GM19452 (cell line): Measurements from ENCODE around the gene SH3TC1.

ENCODE experiments used
- ATAC-seq: cut with Tn5 transposase; IDR thresholded peaks from one replicate; pipeline ENCODE4 v1.9.1; 2021; ENCODE audit not compliant: unreplicated experiment

SH3TC1 gene

GRCh38 chr4:8260656-8261111, 61.6 kb downstream of the SH3TC1 start:
- ATAC-seq: no peak

- ATAC-seq: no peak
Observed at GRCh38 chr4:8261851-8262535, 62.9 kb downstream of the SH3TC1 start.

GRCh38 chr4:8262637-8263322, 63.7 kb downstream of the SH3TC1 start:
- no peak for ATAC-seq

GRCh38 chr4:8263397-8263796, 64.3 kb downstream of the SH3TC1 start:
- ATAC-seq: no peak

GRCh38 chr4:8264106-8264505, 65.0 kb downstream of the SH3TC1 start:
- ATAC-seq: no peak

- ATAC-seq: no peak
Observed at GRCh38 chr4:8265171-8265929, 66.3 kb downstream of the SH3TC1 start.

- ATAC-seq: no peak
Observed at GRCh38 chr4:8266088-8266487, 67.0 kb downstream of the SH3TC1 start.

- ATAC-seq: no peak
Observed at GRCh38 chr4:8266508-8266907, 67.4 kb downstream of the SH3TC1 start.

GRCh38 chr4:8267077-8267476, 68.0 kb downstream of the SH3TC1 start:
- no peak for ATAC-seq

- ATAC-seq: no peak
Observed at GRCh38 chr4:8268211-8268610, 69.1 kb downstream of the SH3TC1 start.

GRCh38 chr4:8268901-8269534, 69.9 kb downstream of the SH3TC1 start:
- no peak for ATAC-seq

GRCh38 chr4:8269535-8270417, 70.7 kb downstream of the SH3TC1 start, which contains the start of gene HTRA3:
Gene HTRA3, plus strand, starts transcription at chr4:8269754. Its CDS starts 215 bp downstream, at chr4:8269969.
- no peak for ATAC-seq

- ATAC-seq: no peak
Observed at GRCh38 chr4:8270418-8270771, 71.3 kb downstream of the SH3TC1 start.

- ATAC-seq: no peak
Observed at GRCh38 chr4:8270912-8271815, 72.1 kb downstream of the SH3TC1 start.

GRCh38 chr4:8271821-8272220, 72.7 kb downstream of the SH3TC1 start:
- no peak for ATAC-seq

GRCh38 chr4:8272472-8273428, 73.7 kb downstream of the SH3TC1 start:
- ATAC-seq: no peak

- ATAC-seq: no peak
Observed at GRCh38 chr4:8273450-8273849, 74.4 kb downstream of the SH3TC1 start.

GRCh38 chr4:8274066-8274652, 75.1 kb downstream of the SH3TC1 start:
- ATAC-seq: no peak
